Dermis blood vessel endothelial cell (primary cell): Measurements from ENCODE around the gene ITGA7. TPM values are rescaled to one million over a fixed set of nuclear protein-coding genes. Genes with fewer than 3 reads are reported as not detected.

Source experiments
- DNase-seq: peaks from one replicate; pipeline ENCODE4 v3.0.0; 2010
- total RNA-seq: library from RNA; depleted of rRNA; stranded (reverse); fragments of >200 nt; gene quantifications from 2 replicates; pipeline ENCODE4 v1.2.3, GENCODE V29; 2014

Gene ITGA7
- total RNA-seq, 1 donor from 2014 or later: 0.68 TPM

- no peak for DNase-seq
These were observed 8.7 kb downstream of the ITGA7 start for GRCh38 chr12:55698965-55699364.

GRCh38 chr12:55698241-55698955 lies 9.3 kb downstream of the ITGA7 start:
- DNase-seq: no peak

GRCh38 chr12:55697686-55698085 lies 10.0 kb downstream of the ITGA7 start:
- no peak for DNase-seq

GRCh38 chr12:55696796-55697462 lies 10.8 kb downstream of the ITGA7 start:
- no peak for DNase-seq

GRCh38 chr12:55696141-55696540 lies 11.6 kb downstream of the ITGA7 start:
- DNase-seq: no peak

GRCh38 chr12:55695349-55695748 lies 12.4 kb downstream of the ITGA7 start:
- no peak for DNase-seq

- no peak for DNase-seq
These were observed 13.1 kb downstream of the ITGA7 start for GRCh38 chr12:55694651-55695050.

GRCh38 chr12:55694188-55694515 lies 13.6 kb downstream of the ITGA7 start:
- no peak for DNase-seq

GRCh38 chr12:55693323-55694187 lies 14.1 kb downstream of the ITGA7 start:
- no peak for DNase-seq

GRCh38 chr12:55692631-55693322 lies 14.9 kb downstream of the ITGA7 start:
- no peak for DNase-seq

GRCh38 chr12:55688716-55689655 lies 18.7 kb downstream of the ITGA7 start:
- DNase-seq: no peak

GRCh38 chr12:55687746-55688145 lies 20.0 kb downstream of the ITGA7 start:
- DNase-seq: no peak

GRCh38 chr12:55686366-55687010 lies 21.2 kb downstream of the ITGA7 start:
- no peak for DNase-seq

- no peak for DNase-seq
These were observed 22.0 kb downstream of the ITGA7 start for GRCh38 chr12:55685671-55686070.

- DNase-seq: no peak
These were observed 22.8 kb downstream of the ITGA7 start for GRCh38 chr12:55684761-55685370.

- DNase-seq: no peak
These were observed 24.0 kb downstream of the ITGA7 start for GRCh38 chr12:55683676-55684075.

GRCh38 chr12:55682087-55682796 lies 25.5 kb downstream of the ITGA7 start:
- DNase-seq: no peak

- DNase-seq: peak; percentile 63
These were observed 26.3 kb downstream of the ITGA7 start for GRCh38 chr12:55681142-55682077.

- DNase-seq: no peak
These were observed 28.0 kb downstream of the ITGA7 start for GRCh38 chr12:55679691-55680090.
